Activated CD8-positive, alpha-beta T cell treated with anti-CD3 and anti-CD28 coated beads for 36 hours (primary cell): ENCODE data around the gene SPINK8. TPM values are rescaled to one million over a fixed set of nuclear protein-coding genes. Genes with fewer than 3 reads are reported as not detected.
A peak's percentile ranks its signal among the peaks of the same experiment; 100 is the strongest.

Experiments used
- ATAC-seq: fragments of 200-7000 bp; cut with Tn5 transposase; one replicate; pipeline ENCODE4 v1.10.0; 2021; ENCODE audit warnings: mild to moderate bottlenecking, moderate library complexity
- CTCF ChIA-PET: fragments of 350-600 bp; sonication (Branson Sonifier 250); formaldehyde crosslinking; loops from one replicate; lab custom pipeline; 2021; ENCODE audit warnings: antibody characterized with exemption; lab: Charles Lee
- POLR2A ChIA-PET: fragments of 350-600 bp; sonication (Branson Sonifier 250); formaldehyde crosslinking; loops from one replicate; lab custom pipeline; 2021; ENCODE audit warnings: antibody characterized with exemption; lab: Charles Lee
- DNase-seq: peaks from one replicate; pipeline ENCODE4 v3.0.0-alpha.2; 2020
- H3K27ac Mint-ChIP-seq: one replicate; pipeline ENCODE4 v1.8.0; 2021; ENCODE audit warnings: mild to moderate bottlenecking, mixed read lengths
- H3K27me3 Mint-ChIP-seq: one replicate; pipeline ENCODE4 v1.8.0; 2021; ENCODE audit warnings: mixed read lengths
- H3K36me3 Mint-ChIP-seq: one replicate; pipeline ENCODE4 v1.8.0; 2021; ENCODE audit warnings: low read depth, mixed read lengths
- H3K4me1 Mint-ChIP-seq: one replicate; pipeline ENCODE4 v1.8.0; 2021; ENCODE audit warnings: low read depth, mixed read lengths
- H3K4me3 Mint-ChIP-seq: one replicate; pipeline ENCODE4 v1.8.0; 2021; ENCODE audit warnings: mild to moderate bottlenecking, moderate library complexity, mixed read lengths
- H3K9me3 Mint-ChIP-seq: one replicate; pipeline ENCODE4 v1.8.0; 2021; ENCODE audit warnings: mixed read lengths
- intact Hi-C: fragments of 100-400 bp; cut with micrococcal nuclease; formaldehyde crosslinking; loops from one replicate; pipeline ENCODE4 v1.10.0; 2022
- total RNA-seq, 2 experiments: library from RNA; stranded (reverse); gene quantifications; one replicate each; pipeline ENCODE4 v1.2.3, GENCODE V29; 2021
- TF ChIP-seq, protein P1 (sequence below): fragments of 200-600 bp; IDR thresholded peaks from one replicate; pipeline ENCODE4 v1.8.0; 2022; ENCODE audit warnings: antibody characterized with exemption, mild to moderate bottlenecking

The SPINK8 gene
- total RNA-seq, 2 experiments from 2014 or later, result not detected

- Mint-ChIP-seq H3K27me3 (no peaks in the 10 kb centered on the region), H3K4me1 (peaks cover 42% of the 10 kb centered on the region), H3K4me3 (peak overlapping the region; percentile 56), H3K36me3 (peaks cover 49% of the 10 kb centered on the region), H3K9me3 (no peaks in the 10 kb centered on the region), H3K27ac (peak overlapping the region; percentile 98)
- CTCF ChIA-PET, result interaction anchor here (1.0 to 6.2 kb wide), 12 partner anchors 9 to 366 kb away, joined by 3 to 135 read pairs (median 6); partner anchors contain the start of genes CCDC51, SLC26A6 and ZNF589
- ATAC-seq (no peak), DNase-seq (no peak)
- intact Hi-C loops, result no loop called here
- TF ChIP-seq, protein P1, sequence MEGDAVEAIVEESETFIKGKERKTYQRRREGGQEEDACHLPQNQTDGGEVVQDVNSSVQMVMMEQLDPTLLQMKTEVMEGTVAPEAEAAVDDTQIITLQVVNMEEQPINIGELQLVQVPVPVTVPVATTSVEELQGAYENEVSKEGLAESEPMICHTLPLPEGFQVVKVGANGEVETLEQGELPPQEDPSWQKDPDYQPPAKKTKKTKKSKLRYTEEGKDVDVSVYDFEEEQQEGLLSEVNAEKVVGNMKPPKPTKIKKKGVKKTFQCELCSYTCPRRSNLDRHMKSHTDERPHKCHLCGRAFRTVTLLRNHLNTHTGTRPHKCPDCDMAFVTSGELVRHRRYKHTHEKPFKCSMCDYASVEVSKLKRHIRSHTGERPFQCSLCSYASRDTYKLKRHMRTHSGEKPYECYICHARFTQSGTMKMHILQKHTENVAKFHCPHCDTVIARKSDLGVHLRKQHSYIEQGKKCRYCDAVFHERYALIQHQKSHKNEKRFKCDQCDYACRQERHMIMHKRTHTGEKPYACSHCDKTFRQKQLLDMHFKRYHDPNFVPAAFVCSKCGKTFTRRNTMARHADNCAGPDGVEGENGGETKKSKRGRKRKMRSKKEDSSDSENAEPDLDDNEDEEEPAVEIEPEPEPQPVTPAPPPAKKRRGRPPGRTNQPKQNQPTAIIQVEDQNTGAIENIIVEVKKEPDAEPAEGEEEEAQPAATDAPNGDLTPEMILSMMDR, result no peak
- POLR2A ChIA-PET, result interaction anchor here (1.0 to 3.0 kb wide), 12 partner anchors 10 to 177 kb away, joined by 3 to 28 read pairs (median 6); partner anchors contain the start of genes ATRIP, CCDC51, TMA7 and ZNF589
Measured at GRCh38 chr3:48269592-48269991, 63.9 kb downstream of the SPINK8 start.

DNA sequence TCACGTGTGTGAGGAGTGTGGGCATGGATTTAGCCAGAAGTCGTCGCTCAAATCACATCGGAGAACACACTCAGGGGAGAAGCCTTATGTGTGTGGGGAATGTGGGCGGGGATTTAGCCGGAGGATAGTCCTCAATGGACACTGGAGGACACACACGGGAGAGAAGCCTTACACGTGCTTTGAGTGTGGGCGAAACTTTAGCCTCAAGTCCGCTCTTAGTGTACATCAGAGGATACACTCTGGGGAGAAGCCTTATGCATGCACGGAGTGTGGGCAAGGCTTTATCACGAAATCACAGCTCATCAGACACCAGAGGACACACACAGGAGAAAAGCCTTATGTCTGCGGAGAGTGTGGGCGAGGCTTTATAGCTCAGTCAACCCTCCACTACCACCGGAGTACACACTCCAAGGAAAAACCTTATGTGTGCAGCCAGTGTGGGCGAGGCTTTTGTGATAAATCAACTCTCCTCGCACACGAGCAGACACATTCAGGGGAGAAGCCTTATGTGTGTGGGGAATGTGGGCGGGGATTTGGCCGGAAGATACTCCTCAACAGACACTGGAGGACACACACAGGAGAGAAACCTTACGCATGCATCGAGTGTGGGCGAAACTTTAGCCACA, 64.4 kb downstream of the SPINK8 start:
- DNase-seq, result peak; percentile 80
- ATAC-seq, result peak; percentile 37
- TF ChIP-seq, protein P1, result no peak
- ChIA-PET POLR2A (interaction anchor here (0.6 to 3.0 kb wide), 22 partner anchors 8 to 287 kb away, joined by 3 to 28 read pairs (median 4); partner anchors contain the start of genes ATRIP, CCDC51, CDC25A and NME6), CTCF (interaction anchor here (1.0 to 6.2 kb wide), 15 partner anchors 10 to 367 kb away, joined by 3 to 135 read pairs (median 5); partner anchors contain the start of genes CCDC51, NME6, SLC26A6 and ZNF589)
- intact Hi-C loops, result no loop called here
- Mint-ChIP-seq H3K27ac (peak overlapping the region; percentile 98), H3K36me3 (peaks cover 51% of the 10 kb centered on the region), H3K4me1 (peaks cover 42% of the 10 kb centered on the region), H3K4me3 (peak overlapping the region; percentile 56), H3K27me3 (no peaks in the 10 kb centered on the region), H3K9me3 (no peaks in the 10 kb centered on the region)

- intact Hi-C loops, result no loop called here
- Mint-ChIP-seq H3K4me3 (peak overlapping the region; percentile 61), H3K27me3 (no peaks in the 10 kb centered on the region), H3K4me1 (peaks cover 42% of the 10 kb centered on the region), H3K36me3 (peaks cover 55% of the 10 kb centered on the region), H3K27ac (peak overlapping the region; percentile 98), H3K9me3 (no peaks in the 10 kb centered on the region)
- DNase-seq, result peak; percentile 98
- ChIA-PET POLR2A (interaction anchor here (0.6 to 3.0 kb wide), 18 partner anchors 9 to 288 kb away, joined by 3 to 28 read pairs (median 6); partner anchors contain the start of genes CCDC51, CDC25A, NME6 and PFKFB4), CTCF (interaction anchor here (0.9 to 6.2 kb wide), 12 partner anchors 14 to 367 kb away, joined by 3 to 135 read pairs (median 7); partner anchors contain the start of genes NME6, SLC26A6 and ZNF589)
- peak; percentile 93 for ATAC-seq
- TF ChIP-seq, protein P1, result no peak
Measured at GRCh38 chr3:48268381-48268935, 65.0 kb downstream of the SPINK8 start.

GRCh38 chr3:48267782-48268181, 65.7 kb downstream of the SPINK8 start:
- TF ChIP-seq, protein P1, result no peak
- H3K4me1 Mint-ChIP-seq, result peaks cover 42% of the 10 kb centered on the region
- H3K36me3 Mint-ChIP-seq, result peaks cover 55% of the 10 kb centered on the region
- DNase-seq (no peak), ATAC-seq (no peak)
- ChIA-PET CTCF (interaction anchor here (0.9 to 6.2 kb wide), 10 partner anchors 13 to 169 kb away, joined by 3 to 135 read pairs (median 8); partner anchors contain the start of genes NME6 and ZNF589), POLR2A (interaction anchor here (0.5 to 3.0 kb wide), 12 partner anchors 9 to 292 kb away, joined by 3 to 28 read pairs (median 6); partner anchors contain the start of genes CDC25A, NME6 and ZNF589)
- intact Hi-C loops, result no loop called here
- no peaks in the 10 kb centered on the region for H3K9me3 Mint-ChIP-seq
- peak overlapping the region; percentile 98 for H3K27ac Mint-ChIP-seq
- no peaks in the 10 kb centered on the region for H3K27me3 Mint-ChIP-seq
- peak overlapping the region; percentile 61 for H3K4me3 Mint-ChIP-seq
